ENCODE data around the gene TPM3.

The TPM3 gene

GRCh38 chr1:154178911-154179811 is 12.7 kb downstream of the TPM3 start:
- TF ChIP-seq CTCF (IDR thresholded peaks at IDR 0.05), result no peak
- Histone ChIP-seq H3K27me3 (ENCODE audit: control insufficient read depth, insufficient read depth, low read length) (no peaks in the 10 kb centered on the region), H3K4me2 (ENCODE audit: low read length) (no peak overlapping the region), H3K9ac (no peak overlapping the region), H3K4me1 (peaks cover 5% of the 10 kb centered on the region), H3K36me3 (ENCODE audit: control insufficient read depth, insufficient read depth, low read length) (no peaks in the 10 kb centered on the region), H3K9me3 (ENCODE audit: control insufficient read depth, low read length) (no peaks in the 10 kb centered on the region), H3K27ac (no peak overlapping the region), H3K79me2 (peaks cover 18% of the 10 kb centered on the region), H2AFZ (no peak overlapping the region), H3K4me3 (ENCODE audit: low read depth, low read length) (no peak overlapping the region)

- no peaks in the 10 kb centered on the region for H3K36me3 ChIP-seq (ENCODE audit: control insufficient read depth, insufficient read depth, low read length)
- H2AFZ ChIP-seq, result no peak overlapping the region
- H3K4me3 ChIP-seq (ENCODE audit: low read depth, low read length), result no peak overlapping the region
- no peaks in the 10 kb centered on the region for H3K9me3 ChIP-seq (ENCODE audit: control insufficient read depth, low read length)
- H3K9ac ChIP-seq, result no peak overlapping the region
- peaks cover 18% of the 10 kb centered on the region for H3K79me2 ChIP-seq
- no peaks in the 10 kb centered on the region for H3K27me3 ChIP-seq (ENCODE audit: control insufficient read depth, insufficient read depth, low read length)
- H3K27ac ChIP-seq, result no peak overlapping the region
- TF ChIP-seq CTCF (IDR thresholded peaks at IDR 0.05), result no peak
- no peak overlapping the region for H3K4me2 ChIP-seq (ENCODE audit: low read length)
- H3K4me1 ChIP-seq, result peaks cover 5% of the 10 kb centered on the region
Observed at GRCh38 chr1:154178013-154178412, 13.9 kb downstream of the TPM3 start.

GRCh38 chr1:154176337-154176736 is 15.6 kb downstream of the TPM3 start:
- no peak for TF ChIP-seq CTCF (IDR thresholded peaks at IDR 0.05)
- Histone ChIP-seq H3K27ac (no peak overlapping the region), H3K9me3 (ENCODE audit: control insufficient read depth, low read length) (no peaks in the 10 kb centered on the region), H3K9ac (no peak overlapping the region), H3K36me3 (ENCODE audit: control insufficient read depth, insufficient read depth, low read length) (no peaks in the 10 kb centered on the region), H3K4me1 (peaks cover 5% of the 10 kb centered on the region), H3K27me3 (ENCODE audit: control insufficient read depth, insufficient read depth, low read length) (no peaks in the 10 kb centered on the region), H3K79me2 (peaks cover 12% of the 10 kb centered on the region), H3K4me3 (ENCODE audit: low read depth, low read length) (no peak overlapping the region), H2AFZ (no peak overlapping the region), H3K4me2 (ENCODE audit: low read length) (no peak overlapping the region)

- H3K4me1 ChIP-seq, result peaks cover 5% of the 10 kb centered on the region
- no peaks in the 10 kb centered on the region for H3K36me3 ChIP-seq (ENCODE audit: control insufficient read depth, insufficient read depth, low read length)
Observed at GRCh38 chr1:154174654-154175053, 17.2 kb downstream of the TPM3 start.

More at GRCh38 chr1:154174654-154175053, 17.2 kb downstream of the TPM3 start:
- H3K79me2 ChIP-seq, result peaks cover 5% of the 10 kb centered on the region
- H3K27ac ChIP-seq, result no peak overlapping the region
- no peaks in the 10 kb centered on the region for H3K9me3 ChIP-seq (ENCODE audit: control insufficient read depth, low read length)
- no peaks in the 10 kb centered on the region for H3K27me3 ChIP-seq (ENCODE audit: control insufficient read depth, insufficient read depth, low read length)
- H3K4me2 ChIP-seq (ENCODE audit: low read length), result no peak overlapping the region
- H3K4me3 ChIP-seq (ENCODE audit: low read depth, low read length), result no peak overlapping the region
- TF ChIP-seq CTCF (IDR thresholded peaks at IDR 0.05), result no peak
- H3K9ac ChIP-seq, result no peak overlapping the region
- no peak overlapping the region for H2AFZ ChIP-seq
